ENCODE data around the gene XAGE2.

GRCh38 chrX:52346174-52347165 lies 22.4 kb upstream of the XAGE2 start:
- TF ChIP-seq CTCF (IDR thresholded peaks at IDR 0.05) (no peak), POLR2A (IDR thresholded peaks at IDR 0.05) (no peak)
